Stimulated activated CD4-positive, alpha-beta T cell treated with anti-CD3 and anti-CD28 coated beads, Interleukin-4, amount 100 ng/mL, for 4 hours (primary cell): ENCODE results near the gene FBXW7.

ENCODE experiments used
- DNase-seq, 2 experiments: peaks; one replicate each; pipeline ENCODE4 v3.0.0-alpha.2; 2020

The FBXW7 gene

GRCh38 chr4:152273343-152273742 is 262.5 kb downstream of the FBXW7 start:
- DNase-seq = no peak
